GM18526 (cell line): ENCODE results near the gene ZFYVE28.

Source experiments
- POLR2A ChIP-seq: IDR thresholded peaks from 3 replicates; pipeline ENCODE4 v1.6.1; 2011; ENCODE audit not compliant: insufficient read length; ENCODE audit errors: extremely low read depth

ZFYVE28 gene

DNA sequence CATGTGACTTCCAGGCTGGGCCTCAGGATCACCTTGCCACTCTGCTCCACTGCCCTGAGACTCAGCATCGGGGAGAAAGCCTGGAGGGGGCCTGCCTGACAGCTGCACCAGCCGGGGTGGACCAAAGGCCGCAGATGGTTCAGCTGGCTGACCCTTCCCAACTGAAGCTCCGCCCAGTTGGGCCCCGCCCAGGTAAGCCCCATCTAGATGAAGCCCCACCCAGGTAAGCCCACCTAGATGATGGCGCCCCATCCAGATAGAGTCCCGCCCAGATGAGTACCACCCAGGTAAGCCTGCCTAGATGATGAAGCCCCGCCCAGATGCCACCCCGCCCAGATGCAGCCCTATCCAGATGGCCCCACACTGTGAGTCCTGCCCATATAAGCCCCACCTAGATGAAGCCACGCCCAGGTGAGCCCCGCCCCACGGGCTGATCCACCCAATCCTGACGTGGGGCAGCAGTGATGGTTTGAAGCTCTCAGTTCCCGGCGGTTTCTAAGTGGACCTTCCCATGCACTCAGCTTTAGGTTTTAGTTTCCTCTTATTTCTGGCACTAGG, 10.0 kb downstream of the ZFYVE28 start:
- no peak for TF ChIP-seq POLR2A

DNA sequence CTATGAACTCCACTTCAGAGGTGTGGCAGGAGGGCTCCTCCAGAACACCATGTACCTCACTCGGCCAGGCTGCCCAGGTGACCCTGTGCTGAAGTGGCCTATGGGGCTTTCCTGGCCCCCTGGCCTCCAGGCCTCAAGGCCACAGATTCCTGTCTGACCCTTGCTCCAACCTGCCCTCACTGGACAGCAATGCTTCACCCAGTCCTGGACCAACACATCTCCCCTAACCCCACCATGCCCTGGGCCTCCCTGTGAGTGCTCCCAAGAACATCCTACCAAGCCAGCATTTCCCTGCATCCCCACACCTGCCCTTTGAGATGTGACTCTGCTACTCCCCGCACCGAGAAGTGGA, 10.5 kb downstream of the ZFYVE28 start:
- no peak for TF ChIP-seq POLR2A

DNA sequence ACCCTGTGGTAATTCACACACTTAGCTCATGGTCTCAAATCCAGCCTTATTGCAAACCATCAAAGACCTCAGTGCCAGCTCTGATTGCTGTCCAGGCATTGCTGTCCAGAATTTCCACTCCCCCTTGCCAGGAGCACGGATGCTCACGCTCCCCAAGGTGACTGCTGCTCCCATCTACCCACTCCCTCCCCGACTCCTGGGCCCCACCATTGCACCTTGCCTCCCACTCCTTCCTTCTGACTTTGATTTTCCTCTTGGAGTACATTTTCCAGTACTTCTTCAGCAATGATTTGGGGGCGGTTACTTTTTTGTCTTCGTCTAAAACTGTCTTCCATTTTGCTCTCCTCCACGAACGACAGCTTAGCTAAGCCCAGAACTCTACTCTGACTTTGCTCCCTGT, 11.5 kb downstream of the ZFYVE28 start:
- TF ChIP-seq POLR2A = no peak

DNA sequence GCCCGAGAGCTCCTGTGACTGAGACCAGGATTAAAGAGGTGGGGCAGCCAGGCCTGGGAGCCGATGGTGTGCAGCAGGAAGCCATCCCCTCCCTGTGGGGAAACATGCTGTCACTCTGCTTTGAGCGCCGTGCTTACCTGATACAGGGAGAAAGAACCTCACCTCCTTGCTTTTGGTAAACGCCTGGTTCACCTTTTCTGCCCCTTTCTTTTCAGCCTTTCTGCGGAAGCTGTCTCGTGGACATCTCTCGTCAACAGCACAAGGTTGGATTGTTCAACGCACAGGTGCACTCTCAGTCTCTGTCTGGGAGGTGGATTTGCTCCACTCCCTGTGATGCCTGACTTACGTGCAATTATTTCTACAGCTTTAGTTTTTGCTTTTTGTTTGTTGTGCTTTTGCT, 12.0 kb downstream of the ZFYVE28 start:
- no peak for TF ChIP-seq POLR2A

DNA sequence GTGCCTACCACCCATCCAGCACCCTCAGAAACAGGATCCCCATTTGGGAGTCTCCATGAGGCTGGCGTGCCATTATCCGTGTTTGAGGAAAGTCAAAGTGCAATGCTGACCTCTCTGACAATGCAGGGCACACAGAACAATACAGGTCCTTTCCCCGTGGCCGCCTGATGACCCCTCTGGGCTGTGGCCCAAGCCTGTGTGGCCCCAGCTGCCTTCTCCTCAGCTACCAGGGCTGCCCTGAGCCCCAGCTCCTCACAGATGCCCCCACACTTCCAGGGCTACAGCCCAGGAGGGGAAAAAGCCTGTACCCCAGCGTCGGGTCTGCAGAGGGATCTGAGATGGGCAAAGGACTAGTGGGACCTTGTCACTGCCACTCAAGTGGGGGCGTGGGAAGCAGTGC, 15.5 kb downstream of the ZFYVE28 start:
- no peak for TF ChIP-seq POLR2A

DNA sequence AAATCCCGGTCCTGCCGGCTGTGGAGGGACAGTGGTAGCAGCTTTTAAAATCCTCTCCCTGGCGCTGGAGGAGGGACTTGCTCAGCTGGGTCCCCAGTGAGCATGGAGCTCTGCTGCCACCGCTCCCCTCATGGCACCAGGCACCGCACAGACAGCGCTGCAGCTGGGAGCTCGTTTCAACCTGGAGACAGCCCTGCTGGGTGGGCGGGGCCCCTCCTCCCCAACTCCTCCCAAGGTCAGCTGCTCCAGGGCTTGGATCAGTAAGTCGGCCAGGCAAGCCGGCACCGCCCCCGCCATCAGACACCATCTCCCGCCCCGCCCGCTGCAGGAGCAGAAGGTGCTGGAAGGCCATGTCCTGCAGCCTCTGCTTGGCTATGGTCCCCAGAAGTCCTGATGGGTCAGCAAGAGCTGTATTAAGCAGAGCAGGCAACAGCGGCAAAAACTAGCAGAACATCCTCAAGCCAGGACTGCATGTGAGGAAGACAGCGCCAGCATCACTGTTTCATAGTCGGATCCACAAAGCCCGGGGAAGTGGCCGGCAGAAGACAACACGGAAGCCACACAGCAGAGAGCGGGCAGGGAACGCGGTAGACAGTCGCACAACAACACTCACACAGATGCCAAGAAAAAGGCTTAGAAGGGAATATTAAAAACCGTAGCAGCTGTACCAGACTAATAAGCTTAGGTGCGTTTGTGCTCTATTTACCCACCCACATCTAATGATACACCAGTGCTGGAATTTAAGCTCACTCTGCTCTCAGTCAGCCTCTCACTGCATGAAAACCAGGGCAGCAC, 16.2 kb downstream of the ZFYVE28 start:
- TF ChIP-seq POLR2A = no peak

DNA sequence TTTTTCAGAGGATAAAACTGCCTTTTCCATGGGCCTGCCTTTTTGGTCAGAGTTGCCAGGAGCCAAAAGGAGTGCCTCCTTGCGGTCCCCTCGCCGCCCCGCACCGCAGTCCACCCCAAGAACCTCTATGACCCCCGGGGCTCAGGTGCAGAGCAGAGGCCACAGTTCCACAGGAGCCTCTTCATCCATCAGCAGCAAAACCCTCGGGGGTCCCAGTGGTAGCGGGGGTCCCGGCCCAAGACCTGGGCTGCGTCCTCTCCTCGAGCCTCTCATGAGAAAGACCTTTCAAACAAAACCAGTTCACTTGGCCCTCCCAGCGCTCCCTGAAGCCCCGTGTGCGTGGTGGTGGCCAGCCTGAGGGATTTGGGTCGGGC, 16.8 kb downstream of the ZFYVE28 start:
- TF ChIP-seq POLR2A = no peak

DNA sequence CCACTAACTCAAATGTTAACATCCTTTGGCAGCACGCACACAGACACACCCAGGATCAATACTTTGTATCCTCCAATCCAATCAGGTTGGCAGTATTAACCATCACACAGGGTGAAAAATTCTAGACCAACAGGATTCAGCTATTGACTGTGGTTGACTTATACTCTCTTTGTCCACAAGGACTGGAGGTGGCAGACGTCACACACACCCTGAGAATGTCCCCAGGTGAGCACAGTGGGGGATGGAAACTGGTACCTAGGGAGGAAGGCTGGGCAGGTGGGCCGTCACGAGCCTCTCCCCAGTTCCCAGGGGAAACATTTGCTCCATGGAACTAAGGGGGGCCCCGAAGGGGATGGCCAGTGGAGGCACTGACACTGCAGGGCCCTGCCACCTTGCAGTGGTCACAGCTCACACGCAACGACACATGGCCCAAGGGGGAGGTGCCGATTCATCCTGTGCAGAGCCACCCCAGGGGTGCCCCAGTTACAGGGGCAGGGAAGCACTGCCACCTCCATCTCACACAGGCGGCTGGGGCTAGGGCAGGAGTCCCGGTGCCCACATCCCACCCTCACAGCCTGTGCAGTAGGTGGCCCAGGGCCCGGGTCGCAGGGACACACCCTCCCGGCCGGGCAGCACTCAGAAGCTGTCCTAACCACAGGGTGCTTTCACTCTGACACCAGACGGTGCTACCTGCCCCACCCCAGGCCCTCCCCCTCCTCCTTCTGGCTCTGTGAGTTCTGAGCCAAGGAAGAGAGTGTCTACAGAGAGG, 17.4 kb downstream of the ZFYVE28 start:
- TF ChIP-seq POLR2A = no peak

DNA sequence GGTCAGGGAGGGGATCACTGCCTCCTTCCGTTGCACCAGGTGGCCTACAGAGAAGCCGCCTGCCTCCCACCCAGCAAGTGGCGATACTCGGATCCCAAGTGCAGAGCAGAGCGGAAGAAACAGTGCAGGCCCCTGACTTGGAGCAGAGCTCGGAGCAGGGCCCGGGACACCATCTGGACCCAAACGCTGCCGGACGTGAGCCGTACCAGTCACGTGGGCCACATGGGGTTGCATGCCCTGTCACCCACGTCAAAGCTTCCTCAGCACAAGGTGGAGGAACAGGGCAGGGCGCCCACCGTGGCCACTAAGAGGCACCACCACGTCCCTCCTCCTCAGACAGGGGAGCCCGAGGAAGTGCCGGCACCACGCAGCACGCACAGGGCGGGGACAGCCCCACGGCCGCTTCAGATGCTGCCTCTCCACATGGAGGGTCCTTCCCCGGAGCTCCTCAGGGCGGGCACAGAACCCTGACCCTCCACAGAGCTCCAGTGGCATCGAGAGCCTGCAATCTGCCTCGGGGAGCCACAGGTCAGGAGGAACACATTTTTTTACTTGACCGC, 18.7 kb downstream of the ZFYVE28 start:
- TF ChIP-seq POLR2A = no peak

DNA sequence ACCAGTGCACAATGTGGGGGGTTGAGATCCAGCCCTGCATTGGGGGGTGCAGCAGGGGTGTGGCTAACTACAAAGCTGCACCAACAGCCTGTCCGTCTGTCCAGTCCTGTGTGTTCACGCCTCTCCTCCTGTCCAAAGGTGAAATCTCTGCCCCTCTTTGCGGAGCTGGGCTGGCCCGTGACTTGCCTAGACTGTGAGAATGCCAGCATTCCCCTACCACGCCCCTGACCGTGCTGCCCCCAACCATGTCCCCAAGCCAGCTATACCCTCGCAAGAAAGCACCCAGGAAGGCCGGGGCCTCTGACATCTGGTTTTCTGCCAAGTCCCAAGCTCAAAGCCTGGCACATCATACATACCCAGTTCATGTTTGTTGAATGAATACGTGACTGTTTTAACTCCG, 19.2 kb downstream of the ZFYVE28 start:
- TF ChIP-seq POLR2A = no peak

DNA sequence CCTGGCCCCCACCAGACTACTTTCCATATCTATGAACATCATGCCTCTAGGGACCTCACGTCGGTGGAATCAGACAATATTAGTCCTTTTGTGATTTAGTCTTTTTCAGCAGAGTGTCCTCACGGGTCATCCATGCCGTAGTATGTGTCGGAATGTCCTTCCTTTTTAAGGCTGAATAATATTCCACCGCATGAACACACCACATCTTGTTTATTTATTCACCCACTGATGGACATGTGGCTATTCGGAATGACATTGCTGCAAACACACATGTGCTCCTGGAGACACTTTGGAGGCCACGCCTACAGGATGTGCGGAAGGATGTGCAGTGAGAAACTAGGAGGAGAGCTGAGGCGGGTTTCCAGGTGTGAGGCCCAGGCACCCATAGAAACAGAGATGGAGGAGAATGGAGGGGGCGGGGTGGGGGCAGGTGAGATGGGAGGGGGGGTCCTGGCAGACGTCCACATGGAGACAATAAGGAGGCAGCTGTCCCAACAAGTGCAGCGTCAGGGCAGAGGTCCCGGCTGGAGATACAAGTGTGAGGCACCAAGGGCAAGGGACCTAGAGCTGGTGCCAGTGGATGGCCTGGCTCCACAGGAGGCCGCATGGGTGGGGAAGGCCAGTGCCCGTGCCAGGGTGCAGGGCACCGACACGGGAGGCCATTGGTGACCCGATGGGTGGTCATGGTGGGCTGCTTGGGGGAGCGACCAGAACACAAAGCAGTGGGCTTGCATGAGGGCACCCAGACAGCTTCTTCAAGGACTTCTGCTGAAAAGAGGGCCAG, 20.7 kb downstream of the ZFYVE28 start:
- no peak for TF ChIP-seq POLR2A

DNA sequence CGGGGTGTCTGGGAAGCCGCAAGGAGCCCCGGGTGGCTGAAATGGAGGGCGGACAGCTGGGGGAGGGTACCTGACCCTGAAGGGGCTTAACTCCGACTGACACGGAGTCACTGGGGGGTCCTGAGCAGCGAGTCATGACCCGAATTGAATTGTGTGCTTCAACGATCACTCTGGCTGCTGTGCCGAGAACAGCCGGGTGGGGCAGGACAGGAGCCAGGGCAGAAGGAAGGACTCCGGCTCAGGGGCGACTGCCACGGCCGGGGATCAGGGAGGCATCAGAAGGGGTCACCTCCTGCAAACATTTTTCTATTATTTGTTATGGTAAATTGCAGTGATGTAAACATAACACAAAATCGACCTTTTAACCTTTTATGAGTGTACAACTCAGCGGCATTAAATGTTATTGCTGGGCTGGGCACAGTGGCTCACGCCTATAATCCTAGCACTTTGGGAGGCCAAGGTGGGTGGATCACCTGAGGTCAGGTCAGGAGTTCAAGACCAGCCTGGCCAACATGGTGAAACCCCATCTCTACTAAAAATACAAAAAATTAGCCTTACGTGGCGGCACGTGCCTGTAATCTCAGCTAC, 21.6 kb downstream of the ZFYVE28 start:
- no peak for TF ChIP-seq POLR2A

DNA sequence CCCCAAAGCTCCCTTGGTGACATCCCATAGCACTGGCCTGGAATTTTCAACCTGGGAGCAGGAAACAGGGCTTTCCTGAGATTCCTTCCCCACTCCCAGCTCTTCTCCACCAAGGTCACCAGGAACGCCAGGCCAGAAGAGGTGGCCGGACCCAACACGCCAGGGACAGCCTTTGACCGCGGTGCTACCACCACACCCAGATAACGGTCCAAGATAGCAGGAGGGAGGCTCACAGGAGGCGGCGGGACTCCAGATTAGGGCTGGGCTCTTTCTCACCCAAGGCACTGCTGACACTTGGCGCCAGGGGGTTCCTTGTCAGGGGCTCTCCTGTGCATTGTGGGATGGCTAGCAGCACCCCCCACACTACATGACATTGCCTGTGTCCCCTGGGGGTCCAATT, 22.9 kb downstream of the ZFYVE28 start:
- no peak for TF ChIP-seq POLR2A

DNA sequence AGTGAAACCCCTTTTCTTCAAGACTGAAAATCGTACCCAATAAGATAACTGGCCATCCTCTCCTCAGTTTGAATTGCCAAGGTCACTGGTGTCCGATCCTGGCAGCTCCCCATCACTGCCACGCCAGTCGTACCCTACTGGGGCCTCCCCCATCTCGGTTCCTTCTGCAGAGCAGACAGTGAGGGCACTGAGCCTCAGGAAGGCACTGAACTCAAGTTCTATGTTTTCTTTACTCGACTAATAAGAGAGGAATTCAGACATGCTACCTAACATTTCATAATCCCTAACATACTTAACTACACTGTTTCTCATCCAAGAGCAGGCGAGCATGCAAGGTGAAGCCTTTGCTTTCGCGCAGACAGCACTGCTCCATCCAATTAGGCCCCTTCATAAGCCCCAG, 23.4 kb downstream of the ZFYVE28 start:
- TF ChIP-seq POLR2A = no peak

DNA sequence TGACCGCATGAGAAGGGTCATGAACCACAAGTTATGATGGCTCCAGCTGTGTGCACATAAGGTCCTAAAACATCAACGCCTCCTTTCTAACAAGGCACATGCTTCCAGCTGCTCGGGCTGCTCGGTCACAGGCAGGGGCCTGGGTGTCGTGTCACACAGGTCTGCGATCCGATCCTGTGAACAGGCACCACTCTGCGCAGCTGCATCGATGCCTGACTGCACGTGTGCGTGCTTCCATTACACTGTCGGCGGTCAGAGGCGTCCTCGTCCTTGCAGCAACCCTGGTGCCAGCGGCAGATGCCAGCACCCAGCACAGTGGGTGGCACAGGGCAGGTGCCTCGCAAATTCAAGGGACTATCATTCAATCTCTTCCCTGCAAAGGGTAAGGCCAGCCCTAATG, 23.9 kb downstream of the ZFYVE28 start:
- no peak for TF ChIP-seq POLR2A
